Calu3 (cell line): ENCODE data around the gene ALKBH4. TPM values are rescaled to one million over a fixed set of nuclear protein-coding genes. Genes with fewer than 3 reads are reported as not detected.

ENCODE experiments used
- BruUV-seq: library from RNA; stranded (reverse); fragments of 400-500 nt; replicated peaks from 2 replicates; lab custom pipeline; 2021; lab: Mats Ljungman, UMichigan
- CTCF ChIA-PET: fragments of 300-600 bp; sonication (Branson Sonifier 250); formaldehyde crosslinking; loops from one replicate; lab custom pipeline; 2022; ENCODE audit warnings: antibody characterized with exemption; lab: Charles Lee
- DNase-seq: peaks from one replicate; pipeline ENCODE4 v3.0.0; 2022
- H3K27ac Mint-ChIP-seq: one replicate; pipeline ENCODE4 v1.8.0; 2022; ENCODE audit warnings: mixed read lengths; ENCODE audit not compliant: unreplicated experiment
- H3K27me3 Mint-ChIP-seq: one replicate; pipeline ENCODE4 v1.8.0; 2022; ENCODE audit warnings: mixed read lengths; ENCODE audit not compliant: unreplicated experiment
- H3K36me3 Mint-ChIP-seq: one replicate; pipeline ENCODE4 v1.8.0; 2022; ENCODE audit warnings: mild to moderate bottlenecking, moderate library complexity, mixed read lengths; ENCODE audit not compliant: insufficient read depth, unreplicated experiment
- H3K4me1 Mint-ChIP-seq: one replicate; pipeline ENCODE4 v1.8.0; 2022; ENCODE audit warnings: mild to moderate bottlenecking, low read depth, mixed read lengths; ENCODE audit not compliant: unreplicated experiment
- H3K4me3 Mint-ChIP-seq: one replicate; pipeline ENCODE4 v1.8.0; 2022; ENCODE audit warnings: mild to moderate bottlenecking, low read depth, moderate library complexity, mixed read lengths; ENCODE audit not compliant: unreplicated experiment
- H3K9me3 Mint-ChIP-seq: one replicate; pipeline ENCODE4 v1.8.0; 2022; ENCODE audit warnings: low read depth, mixed read lengths; ENCODE audit not compliant: unreplicated experiment
- CTCF ChIP-seq: fragments of 200-600 bp; IDR thresholded peaks from one replicate; pipeline ENCODE4 v1.8.0; 2022; ENCODE audit warnings: antibody characterized with exemption; ENCODE audit not compliant: unreplicated experiment
- intact Hi-C: fragments of 100-400 bp; cut with micrococcal nuclease; formaldehyde crosslinking; loops from one replicate; pipeline ENCODE4 v1.10.0; 2022; ENCODE audit not compliant: unreplicated experiment
- total RNA-seq: library from RNA; stranded (reverse); gene quantifications from 2 replicates; pipeline ENCODE4 v1.2.3, GENCODE V29; 2022

Gene ALKBH4
- total RNA-seq, 1 experiment from 2014 or later = 5.4 TPM

GRCh38 chr7:102416406-102416805, 48.3 kb downstream of the ALKBH4 start:
- Mint-ChIP-seq H3K36me3 (peaks cover 22% of the 10 kb centered on the region), H3K9me3 (no peaks in the 10 kb centered on the region), H3K4me3 (no peak overlapping the region), H3K27me3 (no peaks in the 10 kb centered on the region), H3K27ac (no peak overlapping the region), H3K4me1 (no peaks in the 10 kb centered on the region)
- CTCF ChIA-PET = interaction anchor here (1.0 kb wide), 1 partner anchor 19 kb away, joined by 5 read pairs; no protein-coding TSS in a partner anchor
- no peak for DNase-seq
- intact Hi-C loops = no loop called here
- BruUV-seq = no TSS peak
- TF ChIP-seq CTCF = no peak

- H3K36me3 Mint-ChIP-seq = peaks cover 22% of the 10 kb centered on the region
- no TSS peak for BruUV-seq
These were observed 48.9 kb downstream of the ALKBH4 start for GRCh38 chr7:102415685-102416225.

GRCh38 chr7:102413611-102414010, 51.1 kb downstream of the ALKBH4 start:
- H3K4me1 Mint-ChIP-seq = no peaks in the 10 kb centered on the region
- peaks cover 30% of the 10 kb centered on the region for H3K36me3 Mint-ChIP-seq
- H3K9me3 Mint-ChIP-seq = no peaks in the 10 kb centered on the region
- TF ChIP-seq CTCF = no peak
- H3K27ac Mint-ChIP-seq = no peak overlapping the region
- H3K4me3 Mint-ChIP-seq = no peak overlapping the region
- no peak for DNase-seq
- intact Hi-C loops = no loop called here
- BruUV-seq = no TSS peak
- no peaks in the 10 kb centered on the region for H3K27me3 Mint-ChIP-seq
- CTCF ChIA-PET = no interaction called here

More at GRCh38 chr7:102415685-102416225, 48.9 kb downstream of the ALKBH4 start:
- TF ChIP-seq CTCF = no peak
- H3K27me3 Mint-ChIP-seq = no peaks in the 10 kb centered on the region
- intact Hi-C loops = no loop called here
- DNase-seq = no peak
- H3K4me3 Mint-ChIP-seq = no peak overlapping the region
- no peaks in the 10 kb centered on the region for H3K4me1 Mint-ChIP-seq
- H3K27ac Mint-ChIP-seq = no peak overlapping the region
- CTCF ChIA-PET = no interaction called here
- no peaks in the 10 kb centered on the region for H3K9me3 Mint-ChIP-seq

- CTCF ChIA-PET = no interaction called here
- DNase-seq = no peak
- Mint-ChIP-seq H3K9me3 (no peaks in the 10 kb centered on the region), H3K4me3 (no peak overlapping the region), H3K27ac (no peak overlapping the region), H3K4me1 (no peaks in the 10 kb centered on the region), H3K36me3 (peaks cover 34% of the 10 kb centered on the region), H3K27me3 (no peaks in the 10 kb centered on the region)
- no TSS peak for BruUV-seq
- intact Hi-C loops = no loop called here
- TF ChIP-seq CTCF = no peak
These were observed 51.6 kb downstream of the ALKBH4 start for GRCh38 chr7:102413091-102413490.
